ENCODE data around the gene PAM16. TPM values are rescaled to one million over a fixed set of nuclear protein-coding genes. Genes with fewer than 3 reads are reported as not detected.
A peak's percentile ranks its signal among the peaks of the same experiment; 100 is the strongest.

PAM16 gene
- total and polyA plus RNA-seq, 2 of the 8 experiments (the other 6 are each of a cell fraction or from before 2014, with no cell fraction given): 78.3 to 198 TPM

- no peak overlapping the region for H2AFZ ChIP-seq (ENCODE audit: low read length)
- peaks cover 0 to 8% of the 10 kb centered on the region in 2 experiments; a peak in 1 of 4 replicates for H3K79me2 ChIP-seq (ENCODE audit: control insufficient read depth in 1 of 2, insufficient read depth in 2 of 2, low read length in 2 of 2)
- H3K36me3 ChIP-seq (ENCODE audit: control insufficient read depth in 2 of 4, insufficient read depth in 4 of 4, low read length in 3 of 4): no peaks in the 10 kb centered on the region
- CTCF ChIA-PET (ENCODE audit: partially characterized antibody): interaction anchor here (0.6 to 14.0 kb wide), 12 partner anchors 7 to 117 kb away, joined by 3 to 425 read pairs (median 4); no protein-coding TSS in a partner anchor
- peaks cover 4 to 14% of the 10 kb centered on the region in 2 experiments for H4K20me1 ChIP-seq (replicated peaks in 1 of 2; ENCODE audit: control insufficient read depth in 1 of 2, insufficient read depth in 2 of 2, low read length in 2 of 2)
- no peak overlapping the region for H2BK5ac ChIP-seq (ENCODE audit: low read depth, low read length)
- WGBS, 2 experiments (ENCODE audit: extremely low coverage in 1 of 2, insufficient coverage in 1 of 2, insufficient read length in 1 of 2, insufficient replicate concordance in 2 of 2, low coverage in 1 of 2, low lambda C conversion rate in 2 of 2, missing lambda C conversion rate in 1 of 2): 83% methylated on average over 14 of the region's 14 CpGs; no CpG with 5 or more reads in 1 of the 2 experiments
- no peak overlapping the region for H4K8ac ChIP-seq (ENCODE audit: extremely low read depth, insufficient read depth, low read length)
- H3K27ac ChIP-seq (ENCODE audit: low read depth, low read length): no peak overlapping the region
- no peaks in the 10 kb centered on the region for H3K9me3 ChIP-seq (ENCODE audit: insufficient read depth in 2 of 2, low read depth in 1 of 2, low read length in 1 of 2)
- H3K18ac ChIP-seq (ENCODE audit: extremely low read depth, low read length): no peak overlapping the region; the same call in 1 of the 2 replicates
- H3K23ac ChIP-seq (ENCODE audit: insufficient read length): no peak overlapping the region
- peaks cover 4% of the 10 kb centered on the region for H3K79me1 ChIP-seq (ENCODE audit: low read depth, low read length)
- peaks cover 0 to 3% (median under 1%) of the 10 kb centered on the region in 4 experiments; a peak in 2 of 7 replicates for H3K27me3 ChIP-seq (replicated peaks in 1 of 4; ENCODE audit: control insufficient read depth in 3 of 4, extremely low read depth in 1 of 4, insufficient read depth in 3 of 4, low read length in 3 of 4)
- H2AK5ac ChIP-seq (ENCODE audit: low read depth, low read length): no peak overlapping the region
- DNase-seq (ENCODE audit: low read depth in 1 of 2, low spot score in 2 of 2): no peak
- H2BK12ac ChIP-seq (ENCODE audit: low read depth, low read length): 0 out of 2 replicates have a peak overlapping the region, but pooled peaks have one; percentile 27
- no peak overlapping the region for H3K4ac ChIP-seq (replicated peaks; ENCODE audit: insufficient read length, low read depth, low read length)
- no peak overlapping the region for H4K5ac ChIP-seq (ENCODE audit: insufficient read length, low read depth, low read length)
- POLR2A ChIA-PET (ENCODE audit: partially characterized antibody): interaction anchor here (0.8 to 3.1 kb wide), 16 partner anchors 8 to 66 kb away, joined by 3 to 14 read pairs (median 5); partner anchors contain the start of genes CORO7 and PAM16
- H3K14ac ChIP-seq (ENCODE audit: insufficient read length): no peak overlapping the region
- H3K9ac ChIP-seq (replicated peaks in 1 of 4; ENCODE audit: extremely low read depth in 1 of 4, low read depth in 3 of 4, low read length in 3 of 4): no peak overlapping the region
- H2BK20ac ChIP-seq (ENCODE audit: low read length): no peak overlapping the region
- H3K4me1 ChIP-seq (replicated peaks in 1 of 4; ENCODE audit: control insufficient read depth in 3 of 4, insufficient read depth in 4 of 4, low read length in 3 of 4): peaks cover 4 to 35% (median 28%) of the 10 kb centered on the region in 4 experiments
- H3K56ac ChIP-seq (replicated peaks; ENCODE audit: insufficient read length, low read depth, low read length): no peak overlapping the region
- no peak overlapping the region for H2BK120ac ChIP-seq (replicated peaks; ENCODE audit: low read depth, low read length)
- H3K4me2 ChIP-seq (ENCODE audit: insufficient read depth in 1 of 2, low read depth in 2 of 2, low read length in 2 of 2): peak overlapping the region in 1 of 2 experiments; percentile 90; a peak in 2 of 4 replicates
- no peak overlapping the region for H4K91ac ChIP-seq (replicated peaks; ENCODE audit: insufficient read length, low read length)
- H2BK15ac ChIP-seq (ENCODE audit: low read length): no peak overlapping the region
- H3K4me3 ChIP-seq (ENCODE audit: extremely low read depth in 1 of 4, insufficient read depth in 2 of 4, low read depth in 3 of 4, low read length in 4 of 4): peak overlapping the region in 1 of 4 experiments; percentile 78; a peak in 1 of 8 replicates
- no peak for FAIRE-seq
- H3K23me2 ChIP-seq (ENCODE audit: low read depth, low read length): peaks cover 6% of the 10 kb centered on the region; the same call in 1 of the 2 replicates
- TF ChIP-seq, protein P1, sequence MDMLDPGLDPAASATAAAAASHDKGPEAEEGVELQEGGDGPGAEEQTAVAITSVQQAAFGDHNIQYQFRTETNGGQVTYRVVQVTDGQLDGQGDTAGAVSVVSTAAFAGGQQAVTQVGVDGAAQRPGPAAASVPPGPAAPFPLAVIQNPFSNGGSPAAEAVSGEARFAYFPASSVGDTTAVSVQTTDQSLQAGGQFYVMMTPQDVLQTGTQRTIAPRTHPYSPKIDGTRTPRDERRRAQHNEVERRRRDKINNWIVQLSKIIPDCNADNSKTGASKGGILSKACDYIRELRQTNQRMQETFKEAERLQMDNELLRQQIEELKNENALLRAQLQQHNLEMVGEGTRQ (IDR thresholded peaks at IDR 0.05; ENCODE audit: low read length): no peak
- TF ChIP-seq RBBP5 (IDR thresholded peaks at IDR 0.05; ENCODE audit: borderline replicate concordance, low read depth, low read length) (no peak), POLR2AphosphoS5 (IDR thresholded peaks at IDR 0.05; ENCODE audit: low read depth, low read length) (no peak), TAF7 (optimal IDR thresholded peaks at IDR 0.05; ENCODE audit: borderline replicate concordance, low read depth, low read length) (no peak), SP1 (IDR thresholded peaks at IDR 0.05; ENCODE audit: low read depth, low read length) (no peak), TCF12 (IDR thresholded peaks at IDR 0.05; ENCODE audit: low read depth, low read length) (no peak), ZNF274 (IDR thresholded peaks at IDR 0.05; ENCODE audit: borderline replicate concordance, extremely low read depth, low read length) (no peak), POU5F1 (IDR thresholded peaks at IDR 0.05; ENCODE audit: low read depth, low read length) (no peak), SAP30 (IDR thresholded peaks at IDR 0.05; ENCODE audit: insufficient read depth, insufficient replicate concordance, low read length) (no peak)
- TF ChIP-seq, protein P2, sequence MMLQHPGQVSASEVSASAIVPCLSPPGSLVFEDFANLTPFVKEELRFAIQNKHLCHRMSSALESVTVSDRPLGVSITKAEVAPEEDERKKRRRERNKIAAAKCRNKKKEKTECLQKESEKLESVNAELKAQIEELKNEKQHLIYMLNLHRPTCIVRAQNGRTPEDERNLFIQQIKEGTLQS (IDR thresholded peaks at IDR 0.05; ENCODE audit: insufficient read depth, low read depth, low read length): no peak
Observed at GRCh38 chr16:4370570-4371356, 19.6 kb upstream of the PAM16 start.
